Measurements from ENCODE around the gene NPFFR1. TPM values are rescaled to one million over a fixed set of nuclear protein-coding genes. Genes with fewer than 3 reads are reported as not detected.
"Not testable (repeated sequence)": the region's sequence is repeated elsewhere in the genome, so short reads cannot be mapped to it uniquely, and the experiment has no call there.

NPFFR1 gene
- total RNA-seq, 1 donor from 2014 or later = not detected

- DNase-seq (ENCODE audit: low spot score) = no peak
- ATAC-seq = no peak
Measured at GRCh38 chr10:70258216-70258615, 25.6 kb downstream of the NPFFR1 start.

GRCh38 chr10:70257816-70258215, 26.0 kb downstream of the NPFFR1 start:
- ATAC-seq; DNase-seq (ENCODE audit: low spot score): not testable (repeated sequence)

- ATAC-seq (no peak), DNase-seq (ENCODE audit: low spot score) (no peak)
Measured at GRCh38 chr10:70256463-70256862, 27.3 kb downstream of the NPFFR1 start.

- ATAC-seq (no peak), DNase-seq (ENCODE audit: low spot score) (no peak)
Measured at GRCh38 chr10:70255329-70256299, 28.2 kb downstream of the NPFFR1 start.

- DNase-seq (ENCODE audit: low spot score) = no peak
- no peak for ATAC-seq
Measured at GRCh38 chr10:70254778-70255328, 29.0 kb downstream of the NPFFR1 start.

- ATAC-seq = no peak
Measured at GRCh38 chr10:70253878-70254765, 29.7 kb downstream of the NPFFR1 start.

GRCh38 chr10:70250961-70251680, 32.7 kb downstream of the NPFFR1 start:
- no peak for DNase-seq (ENCODE audit: low spot score)
- no peak for ATAC-seq

More at GRCh38 chr10:70253878-70254765, 29.7 kb downstream of the NPFFR1 start:
- no peak for DNase-seq (ENCODE audit: low spot score)

GRCh38 chr10:70247360-70247759, 36.4 kb downstream of the NPFFR1 start:
- ATAC-seq (no peak), DNase-seq (ENCODE audit: low spot score) (no peak)

GRCh38 chr10:70241081-70241480, 42.7 kb downstream of the NPFFR1 start:
- ATAC-seq = no peak

GRCh38 chr10:70239986-70240385, 43.8 kb downstream of the NPFFR1 start:
- not testable (repeated sequence) for ATAC-seq; DNase-seq (ENCODE audit: low spot score)

More at GRCh38 chr10:70241081-70241480, 42.7 kb downstream of the NPFFR1 start:
- no peak for DNase-seq (ENCODE audit: low spot score)

GRCh38 chr10:70239077-70239976, 44.5 kb downstream of the NPFFR1 start:
- not testable (repeated sequence) for ATAC-seq; DNase-seq (ENCODE audit: low spot score)

GRCh38 chr10:70237958-70238536, 45.8 kb downstream of the NPFFR1 start:
- DNase-seq (ENCODE audit: low spot score); ATAC-seq: not testable (repeated sequence)

GRCh38 chr10:70234668-70235447, 48.9 kb downstream of the NPFFR1 start:
- DNase-seq (ENCODE audit: low spot score) (no peak), ATAC-seq (no peak)

- ATAC-seq (no peak), DNase-seq (ENCODE audit: low spot score) (no peak)
Measured at GRCh38 chr10:70233939-70234300, 49.9 kb downstream of the NPFFR1 start.

GRCh38 chr10:70233109-70233938, 50.5 kb downstream of the NPFFR1 start, which contains the start of gene PPA1:
Gene PPA1 (minus strand): TSS chr10:70233429. CDS start chr10:70233327, 102 bp downstream.
- DNase-seq (ENCODE audit: low spot score) (peak; percentile 100), ATAC-seq (peak; percentile 93)

- DNase-seq (ENCODE audit: low spot score) = no peak
- ATAC-seq = no peak
Measured at GRCh38 chr10:70232859-70233108, 51.0 kb downstream of the NPFFR1 start.

GRCh38 chr10:70232155-70232858, 51.5 kb downstream of the NPFFR1 start:
- peak; percentile 74 for DNase-seq (ENCODE audit: low spot score)
- peak; percentile 62 for ATAC-seq
